Stimulated activated CD4-positive, alpha-beta T cell treated with anti-CD3 and anti-CD28 coated beads, Interleukin-12 subunit alpha, Interleukin-12 subunit beta, amount 100 ng/mL, for 48 hours (primary cell): ENCODE results near the gene ATP8A2.

Source experiments
- DNase-seq, 3 donors: peaks; one replicate each; pipeline ENCODE4 v3.0.0-alpha.2; 2020; ENCODE audit warnings: low read depth in 2 of 3, low spot score in 1 of 3

The ATP8A2 gene

DNA sequence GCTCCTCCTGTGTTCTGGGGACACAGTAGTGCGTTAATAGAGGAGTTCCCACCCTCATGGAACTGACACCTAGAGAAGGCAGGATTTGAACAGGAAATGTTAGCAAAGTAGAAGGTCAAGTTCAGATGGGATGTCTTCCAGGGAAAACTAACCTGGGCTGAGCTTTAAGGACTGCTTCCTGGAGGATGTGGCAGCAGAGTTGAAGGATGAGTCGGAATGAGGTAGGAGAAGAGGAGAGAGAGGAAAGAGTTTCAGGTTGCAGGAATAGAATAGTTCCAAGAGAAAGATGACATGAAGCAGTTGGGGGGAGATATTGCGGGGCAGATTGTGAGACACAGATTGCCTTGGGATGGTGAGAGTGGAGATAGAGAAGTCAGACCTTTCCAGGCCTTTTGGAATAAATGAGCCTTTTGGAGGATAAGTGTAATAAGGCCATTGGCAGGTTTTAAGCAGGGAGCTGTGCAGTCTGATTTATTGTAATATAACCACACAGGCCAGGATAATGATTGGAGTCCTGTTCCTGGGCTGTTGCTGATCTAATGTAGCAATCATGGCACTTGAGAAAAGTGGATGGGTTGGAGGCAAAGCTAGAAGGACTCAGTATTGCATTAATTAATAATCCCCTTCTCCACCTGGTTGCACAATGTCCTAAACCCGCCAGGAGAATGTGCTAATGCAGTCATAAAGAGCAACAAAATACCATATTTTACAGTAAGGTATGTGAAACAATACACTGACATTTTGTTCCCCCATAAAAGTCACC, 474.6 kb downstream of the ATP8A2 start:
- no peak for DNase-seq

GRCh38 chr13:25847145-25847544, 475.4 kb downstream of the ATP8A2 start:
- DNase-seq: no peak

- no peak for DNase-seq
These were observed 476.2 kb downstream of the ATP8A2 start for GRCh38 chr13:25847635-25848626.

GRCh38 chr13:25848812-25849745, 477.3 kb downstream of the ATP8A2 start:
- no peak for DNase-seq

GRCh38 chr13:25857830-25858229, 486.1 kb downstream of the ATP8A2 start:
- DNase-seq: no peak

GRCh38 chr13:25859528-25859927, 487.8 kb downstream of the ATP8A2 start:
- no peak for DNase-seq

GRCh38 chr13:25860265-25860664, 488.5 kb downstream of the ATP8A2 start:
- no peak for DNase-seq

DNA sequence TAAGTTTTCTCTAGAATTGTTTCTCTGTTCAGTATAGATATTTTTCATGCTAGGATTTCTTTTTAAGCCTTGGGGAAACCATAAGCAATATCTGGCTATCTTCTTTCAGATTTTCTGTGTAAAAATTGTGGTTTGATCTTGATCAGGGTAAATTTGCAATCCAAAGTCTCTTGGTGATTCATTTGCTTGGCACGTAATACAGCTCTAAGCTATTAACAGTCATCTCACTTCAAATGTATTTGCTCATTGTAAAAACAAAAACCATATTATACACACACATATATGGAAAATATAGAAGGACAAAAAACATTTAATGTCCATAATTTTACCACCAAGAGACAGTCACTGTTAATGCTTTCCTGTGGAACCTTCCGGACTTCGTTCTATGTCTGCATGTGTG, 489.1 kb downstream of the ATP8A2 start:
- DNase-seq: no peak

GRCh38 chr13:25862156-25862555, 490.4 kb downstream of the ATP8A2 start:
- DNase-seq: no peak

DNA sequence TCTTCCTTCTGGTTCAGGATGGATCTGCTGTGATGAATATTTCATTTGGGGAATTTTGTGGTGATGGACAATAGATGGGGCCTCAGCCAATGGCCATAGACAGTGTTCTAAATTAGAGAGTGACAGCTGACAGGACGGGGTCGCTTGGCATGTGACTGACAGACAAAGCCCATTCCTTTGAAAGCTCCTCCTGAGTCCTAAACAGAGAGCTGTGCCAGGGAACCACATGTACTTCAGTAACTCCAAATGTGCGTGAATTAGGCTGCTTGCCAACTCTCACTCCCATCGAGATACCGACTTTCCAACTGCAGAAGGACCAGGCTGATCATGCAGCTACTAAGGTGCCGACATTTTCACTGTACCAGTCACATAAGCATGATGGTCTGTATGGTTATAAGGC, 492.3 kb downstream of the ATP8A2 start:
- no peak for DNase-seq

DNA sequence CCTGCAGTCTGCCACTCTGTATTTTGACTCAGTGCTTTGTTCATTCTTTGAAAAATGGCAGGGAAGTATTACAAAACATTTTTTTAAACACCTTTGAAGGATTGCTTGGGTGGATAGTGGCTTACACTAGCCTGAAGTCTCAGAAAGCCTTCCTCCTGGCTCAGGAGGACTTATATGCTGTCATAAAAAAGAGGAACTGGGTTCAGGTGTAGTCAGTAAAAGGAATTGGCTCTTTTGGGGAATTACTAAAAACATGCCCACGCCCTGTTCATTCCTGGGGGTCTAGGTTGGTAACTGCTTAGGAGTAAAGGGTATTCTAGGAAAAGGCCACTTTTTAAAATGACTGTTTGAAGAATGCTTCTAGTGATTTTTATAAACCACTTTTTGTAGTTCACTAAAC, 493.2 kb downstream of the ATP8A2 start:
- DNase-seq: no peak

DNA sequence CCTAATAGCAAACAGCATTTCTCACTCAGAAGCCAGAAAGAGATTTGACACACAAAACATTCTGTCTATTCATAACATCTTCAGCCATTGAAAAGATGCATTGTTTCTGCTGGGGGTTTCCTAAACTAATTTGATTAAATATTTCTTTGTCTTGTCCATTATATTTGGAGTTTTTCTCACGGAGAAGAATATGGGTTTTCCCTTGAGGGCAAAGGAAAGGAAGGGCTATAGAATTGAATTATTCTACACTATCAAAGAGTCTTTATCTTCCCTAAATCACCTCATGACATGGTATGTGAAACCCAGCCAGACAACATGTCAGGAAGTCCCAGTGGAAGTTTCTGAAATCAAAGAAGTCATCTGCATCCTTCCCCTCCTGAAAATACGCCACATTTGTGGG, 493.6 kb downstream of the ATP8A2 start:
- no peak for DNase-seq

DNA sequence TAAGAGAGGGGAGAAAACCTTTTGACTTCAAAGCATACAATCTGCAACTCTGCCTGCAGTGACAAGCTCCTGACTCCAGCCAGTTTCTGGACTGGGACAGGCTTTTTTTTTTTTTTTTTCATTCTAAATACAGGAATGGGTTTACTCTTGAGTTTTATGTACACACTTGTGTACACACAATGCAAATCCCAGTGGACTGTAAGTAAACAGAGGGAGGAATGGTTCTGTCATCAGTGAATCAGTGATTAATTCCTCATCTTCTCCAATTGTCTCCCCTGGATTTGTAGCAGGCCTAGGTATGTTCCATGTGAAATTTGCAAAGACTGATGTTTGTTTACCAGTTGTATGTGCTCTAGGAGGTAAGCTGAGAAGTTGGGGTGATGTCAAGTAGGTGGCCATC, 495.3 kb downstream of the ATP8A2 start:
- DNase-seq: no peak

- no peak for DNase-seq
These were observed 496.7 kb downstream of the ATP8A2 start for GRCh38 chr13:25868490-25868889.

DNA sequence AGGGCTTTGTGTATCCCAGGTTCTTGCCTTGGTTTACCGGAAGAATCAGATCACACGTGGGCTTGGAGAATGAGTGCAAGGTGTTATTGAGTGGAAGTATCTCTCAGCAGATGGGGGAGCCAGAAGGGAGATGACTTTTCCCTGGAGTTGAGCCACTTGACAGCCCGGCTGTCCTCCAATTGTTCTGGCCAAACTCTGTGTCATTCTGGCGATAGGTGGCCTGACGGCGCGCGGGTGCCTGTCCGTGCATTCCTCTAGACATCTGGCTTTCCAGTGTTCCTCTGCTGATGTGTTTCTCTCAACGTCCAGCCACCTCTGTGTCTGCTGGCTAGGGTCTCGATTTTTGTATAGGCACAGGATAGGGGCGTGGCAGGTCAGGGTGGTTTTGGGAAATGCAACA, 498.2 kb downstream of the ATP8A2 start:
- no peak for DNase-seq

GRCh38 chr13:25871389-25872125, 499.8 kb downstream of the ATP8A2 start:
- DNase-seq: no peak

DNA sequence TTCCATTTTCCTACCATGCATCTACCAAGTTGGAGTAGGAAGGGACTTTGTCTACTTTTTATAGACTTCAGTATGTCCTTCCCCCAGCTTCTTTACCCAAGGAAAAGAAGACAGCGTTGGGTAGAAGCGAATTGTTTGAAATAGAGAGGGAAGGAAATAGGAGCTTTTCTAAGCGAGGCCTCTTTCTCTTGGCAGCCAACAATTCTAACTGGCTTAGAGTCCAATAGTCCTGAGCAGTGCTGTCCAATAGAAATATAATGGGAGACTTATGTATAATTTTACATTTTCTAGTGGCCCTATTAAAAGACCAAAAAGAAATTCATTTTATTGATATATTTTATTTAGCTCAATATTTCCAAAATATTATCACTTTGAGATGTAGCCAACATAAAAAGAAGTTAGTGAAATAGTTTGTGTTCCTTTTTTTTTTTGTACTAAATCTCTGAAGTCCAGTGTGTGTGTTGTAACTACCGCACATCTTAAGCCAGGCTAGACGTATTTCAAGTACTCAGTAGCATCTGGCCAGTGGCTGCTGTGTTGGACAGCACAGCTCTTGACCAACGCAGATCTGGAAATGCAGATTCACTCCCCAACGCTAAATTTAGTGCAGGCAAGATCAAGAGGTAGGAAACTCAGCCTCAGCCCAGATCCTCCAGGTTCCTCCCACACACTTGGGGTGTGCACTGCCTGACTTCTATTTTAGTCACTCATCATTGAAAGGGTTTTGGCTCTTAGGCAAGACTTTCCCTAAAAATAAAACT, 500.9 kb downstream of the ATP8A2 start:
- DNase-seq: peak in 1 of 3 donors; percentile 23

DNA sequence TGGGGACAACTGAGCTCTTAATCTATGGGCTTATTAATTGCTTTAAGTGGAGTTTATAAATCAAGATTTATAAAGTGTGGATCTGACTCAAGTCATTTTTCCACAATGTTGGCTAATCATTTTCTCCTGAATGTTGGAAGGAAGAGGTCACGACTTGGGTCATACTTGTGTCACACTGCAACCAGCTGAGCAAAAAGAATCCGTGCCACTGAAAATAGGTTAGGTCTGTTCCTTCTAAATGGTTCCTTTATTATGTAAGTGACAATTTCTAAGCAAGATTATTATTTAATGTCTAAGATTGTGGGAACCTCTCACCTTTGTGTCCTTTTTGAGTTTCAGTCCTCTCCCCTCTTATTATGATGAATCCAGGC, 501.5 kb downstream of the ATP8A2 start:
- no peak for DNase-seq

- no peak for DNase-seq
These were observed 502.4 kb downstream of the ATP8A2 start for GRCh38 chr13:25874064-25874737.
